Stimulated activated CD8-positive, alpha-beta memory T cell treated with anti-CD3 and anti-CD28 coated beads, Interleukin-12 subunit alpha, Interleukin-12 subunit beta, amount 100 ng/mL, for 4 hours (primary cell): ENCODE measurements around the gene ZNF527.
A peak's percentile ranks its signal among the peaks of the same experiment; 100 is the strongest.
"Not testable (repeated sequence)": the region's sequence is repeated elsewhere in the genome, so short reads cannot be mapped to it uniquely, and the experiment has no call there.

ENCODE experiments used
- DNase-seq: peaks from one replicate; pipeline ENCODE4 v3.0.0-alpha.2; 2020; ENCODE audit warnings: low read depth

The ZNF527 gene

GRCh38 chr19:37370880-37371661 is at the start of gene ZNF527:
ZNF527 (plus strand) TSS chr19:37371099; CDS start chr19:37374199, 3,100 bp downstream.
- peak; percentile 94 for DNase-seq

- DNase-seq = no peak
Measured at GRCh38 chr19:37329686-37330085, 41.2 kb upstream of the ZNF527 start.

GRCh38 chr19:37332839-37333238 is 38.1 kb upstream of the ZNF527 start:
- no peak for DNase-seq

GRCh38 chr19:37333457-37333856 is 37.4 kb upstream of the ZNF527 start:
- DNase-seq = no peak

- DNase-seq = peak; percentile 75
Measured at GRCh38 chr19:37334179-37335071, 36.5 kb upstream of the ZNF527 start.

GRCh38 chr19:37342753-37343152 is 28.1 kb upstream of the ZNF527 start:
- no peak for DNase-seq

- DNase-seq = no peak
Measured at GRCh38 chr19:37346091-37346490, 24.8 kb upstream of the ZNF527 start.

- no peak for DNase-seq
Measured at GRCh38 chr19:37348060-37348459, 22.8 kb upstream of the ZNF527 start.

- DNase-seq = no peak
Measured at GRCh38 chr19:37353968-37354367, 16.9 kb upstream of the ZNF527 start.

GRCh38 chr19:37355901-37356300 is 15.0 kb upstream of the ZNF527 start:
- DNase-seq = no peak

- no peak for DNase-seq
Measured at GRCh38 chr19:37361994-37362393, 8.9 kb upstream of the ZNF527 start.

- no peak for DNase-seq
Measured at GRCh38 chr19:37362733-37363132, 8.2 kb upstream of the ZNF527 start.

GRCh38 chr19:37370386-37370879 is 466 bp upstream of the ZNF527 start:
- DNase-seq = not testable (repeated sequence)

- no peak for DNase-seq
Measured at GRCh38 chr19:37389234-37389633, 18.3 kb downstream of the ZNF527 start.

GRCh38 chr19:37391399-37391798 is 20.5 kb downstream of the ZNF527 start:
- not testable (repeated sequence) for DNase-seq

GRCh38 chr19:37401078-37401477 is 30.2 kb downstream of the ZNF527 start:
- DNase-seq = no peak

GRCh38 chr19:37403403-37403802 is 32.5 kb downstream of the ZNF527 start:
- DNase-seq = no peak

- DNase-seq = not testable (repeated sequence)
Measured at GRCh38 chr19:37406140-37406846, 35.4 kb downstream of the ZNF527 start.

GRCh38 chr19:37412700-37413099 is 41.8 kb downstream of the ZNF527 start:
- no peak for DNase-seq

- DNase-seq = no peak
Measured at GRCh38 chr19:37413313-37414084, 42.6 kb downstream of the ZNF527 start.
